HG03175 (cell line): Measurements from ENCODE around the gene TPBGL.

Experiments used
- ATAC-seq: cut with Tn5 transposase; IDR thresholded peaks from one replicate; pipeline ENCODE4 v1.9.1; 2021; ENCODE audit warnings: mild to moderate bottlenecking, moderate library complexity; ENCODE audit not compliant: unreplicated experiment

Gene TPBGL

GRCh38 chr11:75208446-75208845 is 32.1 kb upstream of the TPBGL start:
- no peak for ATAC-seq

GRCh38 chr11:75212411-75212810 is 28.2 kb upstream of the TPBGL start:
- no peak for ATAC-seq

GRCh38 chr11:75214411-75214821 is 26.2 kb upstream of the TPBGL start:
- no peak for ATAC-seq

GRCh38 chr11:75214843-75215242 is 25.7 kb upstream of the TPBGL start:
- no peak for ATAC-seq

- ATAC-seq, result no peak
These were observed 20.7 kb upstream of the TPBGL start for GRCh38 chr11:75219869-75220268.

- ATAC-seq, result no peak
These were observed 16.5 kb upstream of the TPBGL start for GRCh38 chr11:75223954-75224643.

- ATAC-seq, result no peak
These were observed 14.8 kb upstream of the TPBGL start for GRCh38 chr11:75225794-75226193.

GRCh38 chr11:75229466-75229865 is 11.1 kb upstream of the TPBGL start:
- ATAC-seq, result no peak

GRCh38 chr11:75230621-75231020 is 10.0 kb upstream of the TPBGL start:
- no peak for ATAC-seq

GRCh38 chr11:75233754-75234172 is 6.8 kb upstream of the TPBGL start:
- no peak for ATAC-seq

- no peak for ATAC-seq
These were observed 4.5 kb upstream of the TPBGL start for GRCh38 chr11:75236062-75236461.

- no peak for ATAC-seq
These were observed 3.5 kb upstream of the TPBGL start for GRCh38 chr11:75237050-75237449.

- no peak for ATAC-seq
These were observed 1.8 kb upstream of the TPBGL start for GRCh38 chr11:75238595-75239440.

GRCh38 chr11:75239531-75240290 is 863 bp upstream of the TPBGL start:
- ATAC-seq, result no peak

GRCh38 chr11:75241036-75241905 is 697 bp downstream of the TPBGL start:
- ATAC-seq, result peak; percentile 80

- ATAC-seq, result no peak
These were observed 1.5 kb downstream of the TPBGL start for GRCh38 chr11:75241906-75242644.

GRCh38 chr11:75242722-75243600 is 2.4 kb downstream of the TPBGL start:
- no peak for ATAC-seq

- ATAC-seq, result no peak
These were observed 3.7 kb downstream of the TPBGL start for GRCh38 chr11:75244052-75244814.
